Measurements from ENCODE around the gene ARFGAP3.

GRCh38 chr22:42892156-42892555 lies 35.1 kb upstream of the ARFGAP3 start:
- no peak for TF ChIP-seq CTCF (IDR thresholded peaks at IDR 0.05; ENCODE audit: poor library complexity)
- TF ChIP-seq EZH2 (IDR thresholded peaks at IDR 0.05; ENCODE audit: borderline replicate concordance) = no peak
- no peak for TF ChIP-seq EZH2phosphoT487 (IDR thresholded peaks at IDR 0.05; ENCODE audit: low read depth, severe bottlenecking, unreplicated experiment)
